NCI-H2081 (cell line): ENCODE data around the gene PRDM12.

Source experiments
- DNase-seq, 2 experiments: peaks; one replicate each; lab custom pipeline; 2025; lab: John Stamatoyannopoulos, UW

PRDM12 gene

DNA sequence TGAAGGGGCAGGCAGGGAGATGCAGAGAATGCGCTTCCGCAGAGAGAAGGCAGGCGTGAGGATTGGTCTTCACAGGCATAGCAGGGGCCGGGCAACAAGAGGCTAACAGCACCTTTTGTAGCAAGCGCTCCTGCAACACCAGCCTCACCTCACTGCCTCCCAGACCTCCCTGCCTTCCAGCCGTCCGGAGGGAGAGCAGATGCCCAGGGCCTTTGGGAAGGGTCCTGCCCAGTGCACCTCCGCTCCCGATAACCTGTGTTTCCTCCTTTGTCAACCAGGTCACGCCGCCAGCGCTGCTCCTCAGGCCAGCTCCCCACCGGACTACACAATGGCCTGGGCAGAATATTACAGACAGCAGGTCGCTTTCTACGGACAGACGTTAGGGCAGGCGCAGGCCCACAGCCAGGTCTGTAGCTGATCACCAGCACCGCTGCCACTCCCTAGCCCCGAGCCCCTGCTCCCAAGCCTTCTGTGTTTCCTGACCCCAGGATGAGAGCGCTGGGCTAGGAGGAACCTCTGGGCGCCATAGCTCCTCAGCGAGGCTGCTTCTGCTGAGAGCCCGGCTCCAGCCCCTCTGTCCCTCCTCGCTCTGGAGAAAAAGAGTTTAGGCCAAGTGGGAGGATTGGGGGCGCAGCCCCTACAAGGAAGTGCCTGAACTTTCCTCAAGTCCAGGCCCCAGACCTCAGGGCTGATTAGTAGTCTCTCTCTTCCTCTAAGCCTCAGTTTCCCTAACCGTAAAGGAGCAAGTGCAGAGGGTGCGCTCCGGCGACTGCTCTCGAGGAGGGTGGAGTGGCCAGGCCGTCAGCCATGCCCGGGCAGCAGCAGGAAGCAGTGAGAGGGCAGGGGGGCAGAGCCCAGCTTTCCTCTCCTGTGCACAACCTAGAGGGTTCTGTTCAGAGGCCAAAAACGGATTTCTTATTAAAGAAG, 28.4 kb upstream of the PRDM12 start:
- DNase-seq: no peak

DNA sequence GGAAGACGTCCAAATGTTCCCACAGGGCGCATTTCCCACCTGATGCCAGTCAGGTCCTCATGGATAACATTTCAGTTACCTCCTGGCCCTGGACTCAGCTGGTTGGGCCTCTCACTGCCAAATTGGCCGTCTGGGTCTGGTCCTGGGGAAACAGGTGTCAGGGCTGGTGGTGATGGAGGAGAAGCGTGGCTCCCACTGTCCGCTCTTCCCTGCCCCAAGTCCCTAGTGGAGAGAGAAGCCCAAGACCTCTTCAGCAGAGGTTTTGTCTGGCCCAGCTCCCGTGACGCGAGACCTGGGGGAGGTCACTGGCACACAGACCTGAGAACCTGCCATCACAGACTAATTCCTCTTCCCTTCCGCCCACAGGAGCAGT, 27.8 kb upstream of the PRDM12 start:
- no peak for DNase-seq

GRCh38 chr9:130638284-130639123, 25.9 kb upstream of the PRDM12 start:
- no peak for DNase-seq

DNA sequence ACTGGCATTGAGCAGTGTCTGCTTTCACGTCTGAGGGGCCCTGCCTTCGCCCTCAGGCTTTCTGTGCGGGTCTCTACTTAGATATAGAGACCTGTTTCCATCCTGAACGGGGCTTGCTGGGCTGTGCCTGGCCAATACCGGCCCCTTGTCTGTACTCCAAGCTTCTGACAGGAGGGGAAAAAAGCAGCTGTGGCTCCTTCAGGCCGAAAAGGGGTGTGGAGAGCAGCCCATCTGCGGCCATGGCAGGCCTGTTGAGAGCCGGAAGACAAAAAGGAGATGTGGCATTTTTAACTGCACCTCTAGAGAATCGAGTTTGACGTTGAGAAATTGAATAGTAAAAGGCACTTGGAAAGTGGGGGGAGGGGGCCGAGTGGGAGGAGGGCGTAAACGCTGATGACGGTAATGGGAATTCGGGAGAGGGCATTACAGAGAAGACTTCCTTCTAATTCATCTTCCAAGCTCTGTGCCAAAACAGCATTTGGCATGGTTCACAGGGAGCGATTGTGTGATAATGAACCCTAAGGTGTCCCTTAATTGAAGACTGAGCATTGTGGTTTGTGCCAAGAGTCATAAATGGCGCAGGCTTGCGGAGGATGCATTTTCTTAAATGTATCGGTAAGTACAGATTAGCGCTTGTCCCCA, 25.1 kb upstream of the PRDM12 start:
- peak; percentile 26 to 55 for DNase-seq

DNA sequence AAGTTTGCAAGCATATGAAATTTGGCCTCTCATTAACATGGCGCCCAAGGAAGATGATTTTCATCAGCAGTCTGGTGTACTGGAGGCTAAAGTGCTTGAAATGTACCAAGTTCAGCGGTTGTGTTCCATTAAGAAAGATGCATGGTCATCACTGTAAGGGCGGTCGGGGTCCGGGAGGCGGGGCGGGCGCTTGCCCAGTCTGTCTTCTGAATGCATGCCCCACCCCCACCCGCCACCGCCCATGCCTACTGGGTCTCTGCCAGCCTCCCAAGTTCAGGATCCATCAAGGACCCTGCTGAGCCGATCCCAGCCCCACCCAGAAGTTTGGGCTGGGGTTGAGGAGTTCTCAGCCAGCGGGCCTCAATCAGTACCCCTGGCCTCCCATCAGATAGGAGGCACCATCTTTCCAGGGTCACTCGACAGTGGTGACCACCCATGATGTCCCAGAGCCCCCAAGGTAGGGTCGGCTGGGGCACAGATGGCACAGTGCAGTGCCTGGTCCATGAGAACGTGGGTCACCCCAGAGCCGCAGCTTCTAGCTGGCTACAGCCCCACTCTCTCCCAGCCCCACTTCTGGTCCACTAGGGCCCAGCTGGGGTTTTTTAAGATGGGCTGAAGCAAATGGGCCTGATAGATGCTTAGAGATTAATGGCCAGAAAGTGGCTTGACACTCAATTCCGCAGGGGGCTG, 24.4 kb upstream of the PRDM12 start:
- no peak for DNase-seq

DNA sequence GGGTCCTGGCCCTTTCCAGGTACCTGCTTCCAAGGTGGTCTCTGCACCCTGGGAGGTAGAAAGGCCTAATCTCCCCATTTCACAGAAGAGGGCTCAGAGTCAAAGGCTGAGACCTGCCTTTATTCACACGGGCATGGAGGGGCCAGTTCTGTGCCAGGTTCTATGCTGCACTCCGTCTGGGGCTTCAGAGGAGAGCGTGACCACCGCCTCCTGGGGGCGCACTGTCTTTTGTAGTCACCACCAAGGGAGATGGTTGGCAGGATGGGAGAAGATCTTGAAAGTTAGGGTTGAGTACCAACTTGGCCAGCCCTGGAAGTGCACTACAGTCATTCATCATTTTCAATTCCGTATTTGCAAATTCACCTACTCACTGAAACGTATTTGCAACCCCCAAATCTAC, 23.7 kb upstream of the PRDM12 start:
- no peak for DNase-seq

DNA sequence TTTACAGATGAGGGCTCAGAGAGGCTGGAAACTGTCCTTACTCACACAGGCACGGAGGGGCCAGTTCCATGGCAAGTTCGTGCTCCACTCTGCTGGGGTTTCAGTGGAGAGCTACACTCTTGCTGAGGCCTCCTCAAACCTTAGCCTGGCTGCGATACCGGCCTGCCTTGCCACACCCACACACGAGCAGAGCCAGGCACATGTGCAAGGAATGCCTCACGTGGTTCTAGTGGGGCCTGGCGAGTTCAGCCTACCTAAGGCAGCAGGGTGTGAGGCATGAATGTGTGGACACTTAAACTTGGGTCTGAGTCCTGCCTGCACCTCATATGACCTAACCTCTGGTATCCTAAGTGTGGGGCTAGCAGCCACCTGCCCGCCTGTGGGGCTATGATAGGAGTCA, 21.5 kb upstream of the PRDM12 start:
- DNase-seq: no peak

DNA sequence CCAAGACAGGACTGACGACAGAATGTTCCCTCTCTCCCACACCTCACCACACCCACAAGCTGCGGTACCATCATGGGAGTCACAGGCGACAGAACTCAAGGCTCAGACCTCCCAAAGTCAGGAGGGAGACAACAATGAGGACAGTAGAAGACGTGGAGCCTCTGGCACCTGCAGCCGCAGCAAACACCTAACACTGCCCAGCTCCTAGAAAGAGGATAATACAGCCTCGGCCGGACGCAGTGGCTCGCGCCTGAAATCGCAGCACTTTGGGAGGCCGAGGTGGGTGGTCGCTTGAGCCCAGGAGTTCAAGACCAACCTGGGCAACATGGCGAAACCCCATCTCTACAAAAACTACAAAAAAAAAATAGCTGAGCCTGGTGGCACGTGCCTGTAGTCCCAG, 13.2 kb upstream of the PRDM12 start:
- no peak for DNase-seq

DNA sequence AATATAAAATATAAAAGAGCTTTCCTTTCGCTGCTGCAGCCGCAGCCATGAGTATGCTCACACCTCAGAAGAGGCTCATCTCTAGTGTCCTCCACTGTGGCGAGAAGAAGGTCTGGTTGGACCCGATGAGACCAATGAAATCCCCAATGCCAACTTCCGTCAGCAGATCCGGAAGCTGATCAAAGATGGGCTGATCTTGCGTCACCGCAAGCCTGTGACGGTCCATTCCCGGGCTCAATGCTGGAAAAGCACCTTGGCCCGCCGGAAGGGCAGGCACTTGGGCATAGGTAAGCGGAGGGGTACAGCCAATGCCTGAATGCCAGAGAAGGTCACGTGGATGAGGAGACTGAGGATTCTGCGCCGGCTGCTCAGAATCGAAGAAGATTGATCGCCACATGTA, 12.6 kb upstream of the PRDM12 start:
- no peak for DNase-seq

GRCh38 chr9:130654879-130655278, 9.5 kb upstream of the PRDM12 start:
- DNase-seq: no peak

DNA sequence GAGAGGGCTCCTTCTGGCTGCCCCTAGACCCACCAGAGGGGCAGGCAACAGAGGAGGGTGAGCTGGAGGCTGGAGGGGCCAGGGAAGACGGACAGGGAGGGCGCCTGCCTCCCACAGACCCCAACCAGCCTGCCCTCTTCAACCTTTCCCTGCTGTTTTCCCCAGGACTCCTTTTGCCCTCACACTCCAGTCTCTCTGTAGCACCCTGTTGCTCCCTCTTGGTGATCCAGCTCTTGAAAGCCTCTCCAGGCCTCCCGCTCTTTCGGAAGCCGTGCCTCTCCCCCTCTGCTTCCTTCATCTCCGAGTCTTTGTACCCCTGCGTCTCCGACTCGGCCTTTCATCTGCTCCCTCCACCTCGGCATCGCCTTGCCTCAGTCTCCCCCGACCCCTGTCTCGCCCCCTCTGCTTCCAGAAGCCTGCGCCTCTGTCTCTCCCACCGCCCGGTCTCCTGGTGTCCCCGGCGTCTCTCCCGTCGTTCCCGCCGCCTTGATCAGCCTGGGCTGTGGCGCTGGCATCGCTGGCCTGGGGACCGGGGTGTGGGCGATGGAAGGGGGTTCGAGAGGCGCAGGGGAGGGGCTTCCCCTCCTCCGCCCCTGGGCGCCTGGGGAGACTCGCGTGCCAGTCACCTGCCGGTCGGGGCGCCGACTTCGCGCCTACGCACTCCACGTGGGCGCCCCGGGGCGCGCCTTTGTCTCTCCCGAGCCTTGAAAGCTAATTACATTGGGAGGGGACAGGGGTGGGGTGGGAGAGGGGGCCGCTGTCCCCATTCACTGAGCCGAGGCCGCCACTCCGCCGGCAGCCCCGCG, 5.3 kb upstream of the PRDM12 start:
- DNase-seq: no peak

DNA sequence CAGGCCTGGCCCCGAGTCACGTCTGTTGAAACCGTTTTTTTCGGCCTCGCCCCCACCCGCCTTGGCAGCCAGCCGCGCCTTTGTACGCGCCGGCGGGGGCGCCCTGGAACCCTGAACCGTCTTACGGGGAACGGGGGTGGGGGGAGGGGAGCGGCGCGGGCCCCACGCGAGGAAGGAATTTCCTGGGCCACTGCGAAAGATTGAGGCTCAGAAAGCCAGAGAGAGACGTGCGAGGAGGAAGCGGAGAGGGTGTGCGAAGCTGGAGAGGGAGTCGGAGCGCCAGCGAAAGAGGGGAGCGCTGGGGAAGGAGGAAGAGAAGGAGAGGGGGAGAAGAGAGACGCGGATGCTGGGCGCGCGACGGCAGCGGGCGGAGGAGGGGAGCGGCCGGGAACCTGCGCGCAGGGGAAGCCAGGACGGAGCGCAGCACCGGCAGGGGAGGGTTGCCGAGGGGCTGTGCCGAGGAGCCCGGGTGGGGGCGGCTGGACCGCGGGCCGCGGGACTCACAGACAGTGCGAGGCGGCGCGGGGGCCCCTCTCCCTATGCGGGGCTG, 4.6 kb upstream of the PRDM12 start:
- no peak for DNase-seq

DNA sequence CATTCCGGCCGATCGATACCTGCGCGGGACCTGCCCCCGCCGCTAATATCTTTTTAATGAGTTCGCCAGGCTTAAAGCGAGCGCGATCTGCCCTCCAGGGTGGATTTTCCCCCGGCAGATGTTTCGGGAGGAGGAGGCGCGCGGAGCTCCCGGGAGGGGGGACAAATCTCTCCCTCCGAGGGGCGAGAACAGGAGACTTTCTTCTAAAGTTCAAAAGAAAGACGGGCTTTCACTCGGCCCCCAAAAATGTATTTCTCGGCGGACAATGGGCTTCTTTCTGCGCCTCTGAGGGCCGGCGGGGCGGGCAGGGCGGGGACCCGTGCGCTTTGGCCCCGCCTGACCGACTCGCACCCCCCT, 4.1 kb upstream of the PRDM12 start:
- DNase-seq: no peak

- no peak for DNase-seq
Measured at GRCh38 chr9:130660683-130661450, 3.5 kb upstream of the PRDM12 start.

- DNase-seq: no peak
Measured at GRCh38 chr9:130661451-130662098, 2.8 kb upstream of the PRDM12 start.

- DNase-seq: no peak
Measured at GRCh38 chr9:130662099-130662969, 2.1 kb upstream of the PRDM12 start.

GRCh38 chr9:130662970-130663257, 1.5 kb upstream of the PRDM12 start:
- no peak for DNase-seq

DNA sequence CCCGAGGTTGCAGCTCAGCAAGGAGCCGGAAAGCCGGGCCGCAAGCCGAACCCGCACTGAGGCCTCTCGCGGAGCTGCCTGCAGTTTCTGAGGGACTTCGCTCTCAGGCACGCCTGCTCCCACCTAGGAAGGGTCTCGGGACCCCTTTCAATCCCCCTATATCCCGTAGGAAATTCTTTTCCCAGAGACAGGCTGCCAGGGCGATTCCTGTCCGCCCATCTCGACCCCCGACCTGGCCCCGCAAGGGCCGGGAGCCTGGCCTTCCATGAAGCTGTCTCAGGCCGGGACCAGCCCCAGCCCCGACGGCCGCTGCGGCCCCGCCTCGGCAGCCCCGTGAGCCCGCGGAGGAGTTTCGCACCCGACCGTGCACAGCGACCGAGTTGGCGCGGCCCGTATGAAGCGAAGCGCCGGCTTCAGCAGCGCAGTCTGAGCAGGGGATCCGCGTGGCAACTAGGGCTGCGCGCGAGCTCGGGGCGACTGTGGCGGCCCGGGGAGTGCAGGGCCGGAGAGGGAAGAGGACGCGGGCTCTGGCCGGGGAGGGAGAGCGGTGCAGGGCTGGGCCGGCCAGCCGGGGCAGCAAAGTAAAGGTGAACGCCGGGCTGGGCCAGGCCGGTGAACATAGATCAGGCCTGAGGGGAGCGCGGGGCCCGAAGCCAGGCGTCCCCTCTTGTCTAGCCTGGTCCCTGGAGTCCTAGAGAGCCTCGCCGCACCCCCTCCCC, 977 bp upstream of the PRDM12 start:
- DNase-seq: no peak

- DNase-seq: no peak
Measured at GRCh38 chr9:130663977-130664250, 480 bp upstream of the PRDM12 start.
